Adrenal gland (tissue), 5 donors: ENCODE data around the gene CCR9.

Experiments used
- POLR2A ChIP-seq, 2 donors: fragments of 450-650 bp; IDR thresholded peaks; one replicate each; pipeline ENCODE4 v1.6.1; 2017; ENCODE audit warnings: antibody characterized with exemption in 2 of 2, mild to moderate bottlenecking in 2 of 2, moderate library complexity in 1 of 2
- TF ChIP-seq, protein P1 (sequence below), 6 experiments: fragments of 450-650 bp in 4 of 6; fragments of 200-600 bp in 2 of 6; sonication (generic) in 1 of 6; IDR thresholded peaks; 1 replicate in 5 of 6; 2 replicates in 1 of 6; pipeline versions ENCODE4 v1.5.1 to v1.8.0; 2016 to 2021; ENCODE audit warnings: antibody characterized with exemption in 6 of 6, mild to moderate bottlenecking in 2 of 6, moderate library complexity in 1 of 6
- donor health status: DM: no; HTN: no; CAD: no.

DNA sequence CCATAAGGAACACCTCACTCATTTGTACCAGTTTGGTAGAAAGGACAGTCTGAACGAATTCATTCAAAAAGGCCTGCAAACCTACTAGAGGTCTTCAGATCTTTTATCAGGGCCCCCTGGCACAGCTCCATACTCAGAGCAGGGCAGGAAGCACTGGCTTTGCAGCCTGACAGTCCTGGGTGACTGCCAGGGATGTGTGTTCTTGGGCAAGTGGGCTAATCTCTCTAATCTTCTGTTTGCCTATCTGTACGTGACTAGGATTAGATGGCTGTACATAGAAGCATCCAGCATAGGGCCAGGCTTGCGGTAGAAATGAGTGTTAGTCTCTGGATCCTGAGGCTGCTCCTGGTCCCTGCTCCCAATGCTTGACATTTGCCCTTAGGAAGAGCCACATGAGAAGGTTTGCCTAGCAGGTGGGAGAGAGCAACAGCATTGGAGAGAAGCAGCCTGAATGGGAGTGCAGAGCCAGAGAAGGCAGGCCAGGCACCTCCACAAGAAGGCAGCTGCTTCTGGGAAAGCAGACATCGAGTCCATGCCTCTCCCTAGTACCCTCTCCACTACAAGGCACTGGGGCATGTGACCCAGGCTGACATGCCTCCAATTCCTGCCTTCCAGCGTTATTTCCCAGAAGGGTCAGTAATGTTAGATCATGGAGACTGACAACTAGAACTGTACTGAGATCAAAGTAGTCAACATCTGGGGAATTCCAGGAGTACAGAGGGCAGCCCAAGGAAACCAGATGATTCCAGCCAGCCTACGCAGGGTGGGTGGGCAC, 55.9 kb downstream of the CCR9 start:
- TF ChIP-seq, protein P1, sequence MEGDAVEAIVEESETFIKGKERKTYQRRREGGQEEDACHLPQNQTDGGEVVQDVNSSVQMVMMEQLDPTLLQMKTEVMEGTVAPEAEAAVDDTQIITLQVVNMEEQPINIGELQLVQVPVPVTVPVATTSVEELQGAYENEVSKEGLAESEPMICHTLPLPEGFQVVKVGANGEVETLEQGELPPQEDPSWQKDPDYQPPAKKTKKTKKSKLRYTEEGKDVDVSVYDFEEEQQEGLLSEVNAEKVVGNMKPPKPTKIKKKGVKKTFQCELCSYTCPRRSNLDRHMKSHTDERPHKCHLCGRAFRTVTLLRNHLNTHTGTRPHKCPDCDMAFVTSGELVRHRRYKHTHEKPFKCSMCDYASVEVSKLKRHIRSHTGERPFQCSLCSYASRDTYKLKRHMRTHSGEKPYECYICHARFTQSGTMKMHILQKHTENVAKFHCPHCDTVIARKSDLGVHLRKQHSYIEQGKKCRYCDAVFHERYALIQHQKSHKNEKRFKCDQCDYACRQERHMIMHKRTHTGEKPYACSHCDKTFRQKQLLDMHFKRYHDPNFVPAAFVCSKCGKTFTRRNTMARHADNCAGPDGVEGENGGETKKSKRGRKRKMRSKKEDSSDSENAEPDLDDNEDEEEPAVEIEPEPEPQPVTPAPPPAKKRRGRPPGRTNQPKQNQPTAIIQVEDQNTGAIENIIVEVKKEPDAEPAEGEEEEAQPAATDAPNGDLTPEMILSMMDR (IDR thresholded peaks at IDR 0.05): no peak
- no peak for TF ChIP-seq POLR2A (IDR thresholded peaks at IDR 0.05)
